Activated T-helper 1 cell treated with anti-CD3 and anti-CD28 coated beads, Interleukin-2, amount 50 U/mL, for 16 hours (primary cell): Measurements from ENCODE around the gene OXSR1.

Source experiments
- DNase-seq, 2 donors: peaks; one replicate each; pipeline ENCODE4 v3.0.0-alpha.2; 2020; ENCODE audit warnings: low read depth in 1 of 2, low spot score in 1 of 2

OXSR1 gene

GRCh38 chr3:38164952-38165721 lies at the start of gene OXSR1:
TSS of gene OXSR1 (plus strand) at chr3:38165537. CDS start at chr3:38165877, 340 bp downstream.
- DNase-seq, result peak; percentile 91 to 92

GRCh38 chr3:38115645-38116427 lies 49.5 kb upstream of the OXSR1 start:
- no peak for DNase-seq

GRCh38 chr3:38116471-38117162 lies 48.7 kb upstream of the OXSR1 start:
- DNase-seq, result no peak

DNA sequence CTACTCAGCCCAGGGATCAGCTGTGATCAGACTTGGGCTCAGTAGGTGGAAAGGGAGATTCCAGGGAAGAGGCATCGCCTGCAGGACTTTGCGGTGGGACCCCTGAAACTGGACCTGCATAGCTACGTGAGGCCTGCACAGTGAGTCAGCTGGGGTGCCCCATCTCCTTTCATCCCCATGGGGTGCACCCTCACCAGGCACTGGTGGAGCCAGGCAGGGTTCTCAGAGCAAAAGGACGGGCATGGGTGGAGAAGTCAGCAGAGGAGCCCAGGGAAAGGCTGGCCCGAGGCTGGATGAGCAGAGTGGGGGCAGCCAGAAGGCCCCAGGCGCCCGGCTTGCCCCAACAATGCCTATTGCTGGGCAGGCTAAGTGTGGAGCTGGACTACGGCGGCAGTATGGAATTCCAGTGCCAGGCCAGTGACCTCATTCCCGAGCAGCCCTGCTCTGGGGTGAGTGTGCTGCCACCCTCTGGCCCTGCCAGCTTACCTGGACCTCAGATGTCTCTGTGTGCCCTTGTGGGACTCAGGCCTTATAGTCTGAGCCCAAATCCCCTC lies 48.1 kb upstream of the OXSR1 start:
- no peak for DNase-seq

GRCh38 chr3:38117748-38118420 lies 47.5 kb upstream of the OXSR1 start:
- DNase-seq, result peak; percentile 34 to 55

DNA sequence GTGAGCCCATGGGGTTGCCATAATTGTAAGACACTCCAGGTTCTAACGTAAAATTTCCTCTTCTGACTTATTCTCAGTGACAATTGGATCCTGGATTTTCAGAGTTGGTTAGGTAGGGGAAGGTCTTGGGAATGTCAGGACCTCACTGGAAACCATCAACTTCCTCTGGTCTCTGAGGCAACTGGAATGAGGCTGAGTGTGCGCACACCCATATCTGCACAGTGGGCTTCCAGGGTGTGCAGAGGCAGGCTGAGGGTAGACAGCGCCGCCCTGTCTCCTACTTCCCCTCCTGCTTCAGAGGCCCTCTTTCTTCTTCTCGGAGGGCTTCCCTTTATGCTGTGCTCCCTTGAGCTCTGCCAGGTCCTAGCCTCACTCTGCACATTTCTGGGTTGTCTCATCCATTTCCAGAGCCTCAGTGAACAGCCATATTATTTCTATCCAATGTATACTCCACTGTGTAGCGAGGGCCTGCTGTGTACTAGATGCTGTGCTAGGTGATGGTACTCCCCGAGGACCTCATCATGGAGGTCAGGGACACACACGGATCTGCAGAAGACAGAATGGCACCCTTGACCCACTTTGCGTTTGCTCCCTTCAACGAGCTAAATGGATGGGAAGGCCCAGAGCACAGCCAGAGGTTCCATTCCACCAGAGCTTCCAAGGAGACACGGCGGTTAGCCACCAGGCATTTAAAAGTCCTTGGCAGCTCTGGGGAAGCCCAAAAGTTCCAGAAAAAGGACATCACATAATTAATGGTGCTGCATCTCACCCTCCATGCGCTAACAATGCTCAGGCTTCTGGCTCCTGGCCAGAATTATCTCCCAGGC lies 46.7 kb upstream of the OXSR1 start:
- DNase-seq, result no peak

DNA sequence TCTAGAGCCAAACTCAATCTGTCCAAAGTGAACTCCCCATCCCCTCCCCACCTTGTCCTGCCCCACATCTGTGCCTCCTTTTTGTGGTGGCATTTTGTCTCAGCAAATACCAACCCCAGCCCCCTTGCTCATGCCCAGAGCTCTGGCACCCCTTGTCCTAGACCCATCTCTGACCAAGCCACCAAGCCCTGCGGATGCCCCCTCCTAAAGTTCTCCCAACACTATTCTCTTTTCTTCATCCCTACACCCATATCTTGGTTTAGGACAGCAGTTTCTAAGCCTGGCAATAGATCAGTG lies 46.1 kb upstream of the OXSR1 start:
- DNase-seq, result no peak

DNA sequence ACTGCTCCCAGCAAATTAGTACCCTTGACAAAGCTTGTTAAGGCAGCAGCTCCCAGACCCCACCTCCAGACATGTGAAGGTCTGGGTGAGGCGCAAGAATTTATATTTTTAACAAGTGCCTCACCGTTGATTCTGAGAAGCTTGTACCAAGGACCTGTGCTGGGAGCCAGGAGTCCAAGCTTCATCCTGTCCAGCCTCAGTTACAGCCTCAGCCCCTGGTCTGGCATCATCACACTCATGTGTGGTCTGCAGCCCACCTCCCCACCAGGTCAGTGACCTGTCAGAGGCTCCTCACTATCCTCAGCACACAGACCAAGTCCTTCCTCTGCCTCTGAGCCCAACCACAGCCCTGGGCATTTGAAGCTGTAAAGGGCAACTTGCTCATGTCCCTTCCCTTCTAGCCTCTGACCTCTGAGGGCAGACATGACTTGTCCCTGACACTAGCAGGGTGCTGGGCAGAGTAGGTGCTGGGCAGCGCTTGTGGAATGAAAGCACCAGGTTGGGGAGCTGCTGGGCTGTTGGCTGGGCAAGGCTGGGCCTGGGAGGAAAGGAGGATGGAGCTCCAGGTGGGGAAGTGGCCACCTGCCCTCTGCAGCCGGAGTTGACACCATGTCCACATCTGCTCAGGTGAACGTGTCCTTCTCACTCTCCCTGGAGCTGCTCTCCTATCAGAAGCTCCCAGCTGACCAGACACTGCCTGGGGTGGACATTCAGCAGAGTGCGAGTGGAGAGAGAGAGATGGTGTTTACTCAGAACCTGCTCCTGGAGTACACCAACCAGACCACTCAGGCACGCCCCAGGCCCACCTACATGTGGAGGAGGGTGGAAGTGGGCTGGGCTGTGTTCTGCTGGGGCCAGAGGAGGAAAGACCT lies 45.3 kb upstream of the OXSR1 start:
- DNase-seq, result no peak

- DNase-seq, result no peak
Observed at GRCh38 chr3:38120693-38121450, 44.5 kb upstream of the OXSR1 start.

GRCh38 chr3:38121451-38121831 lies 43.9 kb upstream of the OXSR1 start:
- DNase-seq, result no peak

- no peak for DNase-seq
Observed at GRCh38 chr3:38121832-38122461, 43.4 kb upstream of the OXSR1 start.

GRCh38 chr3:38122712-38123290 lies 42.5 kb upstream of the OXSR1 start:
- DNase-seq, result no peak

DNA sequence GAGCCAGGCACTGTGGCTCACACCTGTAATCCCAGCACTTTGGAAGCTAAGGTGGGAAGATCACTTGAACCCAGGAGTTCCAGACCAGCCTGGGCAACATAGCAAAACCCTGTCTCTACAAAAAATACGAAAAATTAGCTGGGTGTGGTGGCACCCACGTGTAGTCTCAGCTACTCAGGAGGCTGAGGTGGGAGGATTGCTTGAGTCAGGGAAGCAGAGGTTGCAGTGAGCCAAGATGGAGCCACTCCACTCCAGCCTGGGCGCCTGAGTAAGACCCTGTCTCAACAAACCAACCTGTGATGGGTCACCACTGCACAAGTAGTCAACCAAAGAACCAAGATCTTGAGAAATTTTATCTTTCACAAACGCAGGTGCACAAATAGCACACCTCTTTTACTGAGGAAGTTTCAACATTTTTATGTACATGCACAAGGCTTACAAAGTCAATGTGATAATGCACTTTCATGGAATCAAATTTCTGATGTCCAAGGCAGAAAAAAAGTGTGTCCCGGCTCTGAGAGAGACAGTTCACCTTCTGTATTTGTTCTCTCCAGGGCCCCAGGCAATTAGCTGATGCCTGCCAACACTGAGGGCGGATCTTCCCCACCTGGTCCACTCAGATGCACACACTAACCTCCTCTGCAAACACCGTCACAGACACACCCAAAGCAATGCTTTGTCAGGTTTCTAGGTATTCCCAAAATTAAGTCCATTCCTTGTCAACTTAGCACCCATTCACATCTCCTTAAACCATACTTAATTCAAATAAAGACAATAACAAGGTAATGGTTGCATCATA lies 40.8 kb upstream of the OXSR1 start:
- no peak for DNase-seq

DNA sequence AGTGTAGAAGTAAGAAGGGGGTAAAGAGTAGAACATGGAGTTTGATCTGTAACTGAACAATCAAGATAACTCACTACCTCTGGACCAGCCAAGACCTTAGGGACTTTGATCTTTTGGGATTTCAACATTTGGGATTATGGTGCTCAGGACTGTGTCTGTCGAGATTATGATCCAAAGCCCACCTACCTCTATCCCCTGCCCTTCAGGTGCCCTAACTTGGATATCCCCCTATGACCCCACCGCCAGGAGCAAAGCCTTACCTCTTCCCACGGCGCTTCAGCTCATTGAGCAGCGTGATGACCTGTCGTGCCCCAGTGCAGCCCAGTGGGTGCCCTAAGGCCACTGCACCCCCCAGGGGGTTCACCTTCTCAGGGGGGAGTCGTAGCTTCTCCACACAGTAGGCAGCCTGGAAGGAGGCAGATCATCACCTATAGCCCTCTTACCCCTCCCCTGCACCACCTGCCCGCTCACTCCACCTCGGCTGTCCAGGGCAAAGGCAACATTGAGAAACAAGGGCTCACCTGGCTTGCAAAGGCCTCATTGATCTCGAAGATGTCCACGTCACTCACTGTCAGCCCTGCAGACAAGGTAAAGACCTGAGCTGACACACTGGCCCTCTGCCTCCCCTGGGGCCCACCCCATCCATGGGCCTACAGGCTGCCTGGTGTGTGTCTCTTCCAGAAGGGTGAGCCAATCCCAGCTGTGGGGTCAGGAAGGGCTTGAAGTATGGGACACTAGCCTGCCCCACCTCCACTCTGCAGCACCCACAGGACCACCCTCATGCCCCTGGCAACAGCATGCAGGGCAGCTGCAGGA lies 39.8 kb upstream of the OXSR1 start:
- no peak for DNase-seq

DNA sequence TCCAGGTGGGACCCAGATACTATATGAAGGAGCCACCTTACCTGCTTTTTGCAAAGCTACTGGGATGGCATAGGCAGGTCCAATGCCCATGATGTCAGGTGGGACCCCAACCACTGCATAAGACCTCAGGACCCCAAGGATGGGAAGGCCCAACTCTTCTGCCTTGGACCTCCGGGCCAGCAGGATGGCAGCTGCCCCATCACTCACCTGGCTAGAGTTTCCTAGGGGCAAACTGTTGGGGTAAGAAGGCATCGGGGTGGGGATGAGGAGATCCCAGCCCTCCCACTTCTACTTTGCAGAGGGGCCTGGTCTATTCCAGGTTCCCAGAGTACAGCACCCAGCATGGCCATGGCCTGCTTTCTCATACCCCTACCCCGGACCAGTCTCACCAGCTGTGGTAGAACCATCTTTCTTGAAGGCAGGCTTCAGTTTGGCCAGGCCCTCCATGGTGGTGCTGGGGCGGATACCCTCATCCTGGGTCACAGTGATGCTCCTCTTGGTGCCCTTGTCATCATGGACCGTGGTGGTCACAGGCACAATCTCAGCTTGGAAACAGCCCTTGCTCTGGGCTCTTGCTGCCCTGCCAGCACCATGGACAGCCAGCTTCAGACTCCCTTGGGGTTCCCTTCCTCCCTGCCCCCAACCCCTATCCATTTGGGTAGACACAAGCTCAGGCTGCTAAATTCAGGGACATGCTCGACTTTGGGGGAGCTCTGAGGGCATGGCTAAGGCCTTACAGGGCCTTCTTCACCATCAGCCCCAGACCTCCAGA lies 39.0 kb upstream of the OXSR1 start:
- DNase-seq, result no peak
